Measurements from ENCODE around the gene GAD1. TPM values are rescaled to one million over a fixed set of nuclear protein-coding genes. Genes with fewer than 3 reads are reported as not detected.

Gene GAD1
- total RNA-seq, 1 donor from 2014 or later: 2.2 TPM

DNA sequence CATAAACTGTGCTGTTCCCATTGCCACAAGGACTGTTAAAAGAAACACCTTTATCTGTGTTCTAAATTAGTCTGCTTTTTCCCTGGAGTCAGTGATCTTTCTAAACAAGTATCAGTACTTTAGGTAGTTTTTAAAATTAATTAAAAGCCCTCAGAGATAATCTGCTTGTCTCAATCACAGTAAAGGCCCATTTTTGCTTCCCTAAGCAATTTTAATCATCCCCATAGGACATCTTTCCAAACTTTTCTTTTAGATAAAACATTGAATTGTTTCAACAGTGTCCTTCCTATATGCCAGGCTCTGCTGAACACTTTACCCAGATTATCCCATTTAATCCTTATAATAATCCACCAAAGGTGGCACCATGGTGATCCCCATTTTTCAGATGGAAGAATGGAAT, 42.6 kb upstream of the GAD1 start:
- Mint-ChIP-seq H3K27ac (no peak overlapping the region), H3K9me3 (no peaks in the 10 kb centered on the region), H3K4me1 (ENCODE audit: unreplicated experiment) (no peaks in the 10 kb centered on the region), H3K36me3 (no peaks in the 10 kb centered on the region), H3K27me3 (peaks cover 38% of the 10 kb centered on the region), H3K4me3 (no peak overlapping the region)
- TF ChIP-seq, protein P1, sequence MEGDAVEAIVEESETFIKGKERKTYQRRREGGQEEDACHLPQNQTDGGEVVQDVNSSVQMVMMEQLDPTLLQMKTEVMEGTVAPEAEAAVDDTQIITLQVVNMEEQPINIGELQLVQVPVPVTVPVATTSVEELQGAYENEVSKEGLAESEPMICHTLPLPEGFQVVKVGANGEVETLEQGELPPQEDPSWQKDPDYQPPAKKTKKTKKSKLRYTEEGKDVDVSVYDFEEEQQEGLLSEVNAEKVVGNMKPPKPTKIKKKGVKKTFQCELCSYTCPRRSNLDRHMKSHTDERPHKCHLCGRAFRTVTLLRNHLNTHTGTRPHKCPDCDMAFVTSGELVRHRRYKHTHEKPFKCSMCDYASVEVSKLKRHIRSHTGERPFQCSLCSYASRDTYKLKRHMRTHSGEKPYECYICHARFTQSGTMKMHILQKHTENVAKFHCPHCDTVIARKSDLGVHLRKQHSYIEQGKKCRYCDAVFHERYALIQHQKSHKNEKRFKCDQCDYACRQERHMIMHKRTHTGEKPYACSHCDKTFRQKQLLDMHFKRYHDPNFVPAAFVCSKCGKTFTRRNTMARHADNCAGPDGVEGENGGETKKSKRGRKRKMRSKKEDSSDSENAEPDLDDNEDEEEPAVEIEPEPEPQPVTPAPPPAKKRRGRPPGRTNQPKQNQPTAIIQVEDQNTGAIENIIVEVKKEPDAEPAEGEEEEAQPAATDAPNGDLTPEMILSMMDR (conservative IDR thresholded peaks at IDR 0.05): no peak
- DNase-seq (ENCODE audit: extremely low spot score, unreplicated experiment): no peak

DNA sequence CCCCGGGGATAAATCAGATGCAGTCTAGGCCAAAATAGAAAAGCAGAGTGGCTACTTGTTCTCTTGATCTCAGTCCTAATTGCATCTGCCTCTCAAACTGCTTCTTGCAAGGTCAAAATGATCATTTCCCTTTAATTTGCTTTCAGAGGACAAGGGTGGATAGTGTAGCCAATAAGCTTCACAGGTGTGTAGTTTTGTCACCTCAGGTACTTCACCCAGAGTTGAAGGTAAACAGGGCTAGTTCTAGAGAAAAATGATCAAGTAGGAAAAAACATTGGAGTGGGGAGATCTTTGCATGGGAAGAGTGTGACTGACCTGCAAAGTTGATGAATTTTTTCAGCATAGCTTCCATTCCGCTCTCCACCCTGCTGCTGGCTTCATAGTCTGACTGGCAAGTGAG, 37.8 kb upstream of the GAD1 start:
- Mint-ChIP-seq H3K27me3 (peaks cover 13% of the 10 kb centered on the region), H3K4me1 (ENCODE audit: unreplicated experiment) (no peaks in the 10 kb centered on the region), H3K36me3 (no peaks in the 10 kb centered on the region), H3K9me3 (no peaks in the 10 kb centered on the region), H3K27ac (no peak overlapping the region), H3K4me3 (no peak overlapping the region)
- no peak for DNase-seq (ENCODE audit: extremely low spot score, unreplicated experiment)
- TF ChIP-seq, protein P1 (conservative IDR thresholded peaks at IDR 0.05): no peak

DNA sequence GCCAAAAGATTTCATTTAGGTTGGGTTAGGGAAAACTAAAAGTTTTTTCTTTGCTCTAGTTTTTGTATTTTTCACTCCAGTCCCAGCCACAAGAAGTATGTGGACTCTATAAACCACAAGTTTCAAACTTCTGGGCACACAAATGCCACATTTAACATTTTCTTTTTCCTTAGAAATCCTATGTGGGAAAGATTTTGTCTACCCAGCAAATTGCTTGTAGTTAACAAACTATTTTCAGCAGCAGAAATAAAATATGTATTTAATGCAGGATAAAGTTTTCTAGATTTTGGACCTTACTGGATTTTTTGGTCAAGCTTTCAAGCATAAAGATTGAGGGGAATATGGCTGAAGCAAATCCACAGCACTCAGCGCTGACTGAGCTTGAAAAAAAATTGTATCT, 37.4 kb upstream of the GAD1 start:
- DNase-seq (ENCODE audit: extremely low spot score, unreplicated experiment): no peak
- TF ChIP-seq, protein P1 (conservative IDR thresholded peaks at IDR 0.05): no peak
- Mint-ChIP-seq H3K27me3 (peaks cover 10% of the 10 kb centered on the region), H3K36me3 (no peaks in the 10 kb centered on the region), H3K4me3 (no peak overlapping the region), H3K27ac (no peak overlapping the region), H3K4me1 (ENCODE audit: unreplicated experiment) (no peaks in the 10 kb centered on the region), H3K9me3 (no peaks in the 10 kb centered on the region)

DNA sequence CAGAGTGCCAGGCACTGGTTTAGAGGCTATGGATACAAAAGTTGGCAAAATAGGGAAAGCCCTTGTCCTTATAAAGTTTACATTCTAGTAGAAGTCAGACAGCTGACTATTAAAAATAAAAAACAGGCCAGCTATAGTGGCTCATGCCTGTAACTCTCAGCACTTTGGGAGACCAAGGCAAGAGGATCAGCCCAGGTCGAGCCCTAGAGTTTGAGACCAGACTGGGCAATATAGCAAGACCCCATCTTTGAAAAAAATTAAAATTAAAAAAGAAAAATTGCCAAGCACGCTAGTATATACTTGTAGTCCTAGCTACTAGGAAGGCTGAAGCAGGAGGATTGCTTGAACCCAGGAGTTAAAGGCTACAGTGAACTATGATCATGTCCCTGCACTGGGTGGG, 34.0 kb upstream of the GAD1 start:
- TF ChIP-seq, protein P1 (conservative IDR thresholded peaks at IDR 0.05): no peak
- Mint-ChIP-seq H3K4me1 (ENCODE audit: unreplicated experiment) (no peaks in the 10 kb centered on the region), H3K36me3 (no peaks in the 10 kb centered on the region), H3K27ac (no peak overlapping the region), H3K27me3 (peaks cover 11% of the 10 kb centered on the region), H3K4me3 (no peak overlapping the region), H3K9me3 (no peaks in the 10 kb centered on the region)
- DNase-seq (ENCODE audit: extremely low spot score, unreplicated experiment): no peak

DNA sequence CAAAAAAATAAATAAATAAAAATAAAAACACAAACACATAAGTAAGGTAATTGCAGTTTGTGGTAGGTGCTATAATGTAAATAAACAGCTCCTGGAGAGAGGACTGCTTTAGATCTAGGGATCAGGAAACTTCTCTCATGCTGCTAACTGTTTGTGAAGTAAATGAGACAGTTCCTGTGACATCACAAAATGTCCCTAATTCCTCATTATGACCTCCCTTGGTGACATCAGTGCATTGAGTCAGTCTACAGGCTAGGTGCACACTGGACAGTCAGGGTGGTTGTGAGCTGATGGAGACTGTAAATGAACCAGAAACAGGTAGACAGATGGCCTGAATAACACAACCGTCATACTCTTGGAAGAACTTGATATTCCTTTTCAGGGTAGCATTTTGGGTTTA, 33.1 kb upstream of the GAD1 start:
- H3K27me3 Mint-ChIP-seq: peaks cover 10% of the 10 kb centered on the region
- H3K4me1 Mint-ChIP-seq (ENCODE audit: unreplicated experiment): no peaks in the 10 kb centered on the region
- TF ChIP-seq, protein P1 (conservative IDR thresholded peaks at IDR 0.05): no peak
- no peaks in the 10 kb centered on the region for H3K36me3 Mint-ChIP-seq
- DNase-seq (ENCODE audit: extremely low spot score, unreplicated experiment): no peak
- no peak overlapping the region for H3K27ac Mint-ChIP-seq
- H3K9me3 Mint-ChIP-seq: no peaks in the 10 kb centered on the region
- no peak overlapping the region for H3K4me3 Mint-ChIP-seq

DNA sequence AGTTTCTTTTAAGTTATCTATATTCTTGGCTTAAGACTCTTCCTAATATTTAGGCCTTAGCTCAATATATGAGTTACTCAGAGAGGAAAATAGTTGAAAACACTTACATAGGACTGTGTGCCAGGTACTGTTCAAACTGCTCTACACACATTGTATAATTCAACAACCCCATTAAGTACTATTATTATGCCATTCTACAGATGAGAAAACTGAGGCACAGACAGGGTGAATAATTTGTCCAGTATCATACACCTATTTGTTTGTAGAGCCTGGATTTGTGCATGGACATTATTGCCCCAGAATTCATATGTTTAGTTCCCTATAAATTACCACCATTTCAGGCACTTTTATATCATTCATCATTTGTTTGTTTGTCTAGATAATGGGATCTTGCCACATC, 17.7 kb upstream of the GAD1 start:
- Mint-ChIP-seq H3K27me3 (peaks cover 25% of the 10 kb centered on the region), H3K4me1 (ENCODE audit: unreplicated experiment) (no peaks in the 10 kb centered on the region), H3K9me3 (peaks cover 4% of the 10 kb centered on the region), H3K4me3 (no peak overlapping the region), H3K36me3 (no peaks in the 10 kb centered on the region), H3K27ac (no peak overlapping the region)
- TF ChIP-seq, protein P1 (conservative IDR thresholded peaks at IDR 0.05): no peak
- DNase-seq (ENCODE audit: extremely low spot score, unreplicated experiment): no peak

Data from type B pancreatic cell (in vitro differentiated cells).